Osteocyte (in vitro differentiated cells): ENCODE results near the gene CHRND. TPM values are rescaled to one million over a fixed set of nuclear protein-coding genes. Genes with fewer than 3 reads are reported as not detected.
A peak's percentile ranks its signal among the peaks of the same experiment; 100 is the strongest.

Experiments
- DNase-seq: peaks from one replicate; pipeline ENCODE4 v3.0.0; 2021; ENCODE audit warnings: mixed read lengths; ENCODE audit not compliant: unreplicated experiment; ENCODE audit errors: extremely low spot score
- H3K27ac Mint-ChIP-seq: one replicate; pipeline ENCODE4 v1.8.0; 2021; ENCODE audit warnings: mild to moderate bottlenecking, mixed read lengths; ENCODE audit not compliant: unreplicated experiment
- H3K27me3 Mint-ChIP-seq: one replicate; pipeline ENCODE4 v1.8.0; 2021; ENCODE audit warnings: mixed read lengths; ENCODE audit not compliant: unreplicated experiment
- H3K36me3 Mint-ChIP-seq: one replicate; pipeline ENCODE4 v1.8.0; 2021; ENCODE audit warnings: mixed read lengths; ENCODE audit not compliant: unreplicated experiment
- H3K4me1 Mint-ChIP-seq: one replicate; pipeline ENCODE4 v1.8.0; 2021; ENCODE audit warnings: mixed read lengths; ENCODE audit not compliant: unreplicated experiment
- H3K4me3 Mint-ChIP-seq: one replicate; pipeline ENCODE4 v1.8.0; 2021; ENCODE audit warnings: mild to moderate bottlenecking, moderate library complexity, mixed read lengths; ENCODE audit not compliant: unreplicated experiment
- H3K9me3 Mint-ChIP-seq: one replicate; pipeline ENCODE4 v1.8.0; 2021; ENCODE audit warnings: mixed read lengths; ENCODE audit not compliant: unreplicated experiment
- CTCF ChIP-seq: fragments of 200-600 bp; sonication (generic); IDR thresholded peaks from 2 replicates; pipeline ENCODE4 v1.5.0; 2021; ENCODE audit warnings: antibody characterized with exemption, mild to moderate bottlenecking, moderate library complexity
- total RNA-seq: library from RNA; stranded (reverse); gene quantifications from 2 replicates; pipeline ENCODE4 v1.2.1, GENCODE V29; 2021

The CHRND gene
- total RNA-seq, 1 donor from 2014 or later, result not detected

- H3K4me1 Mint-ChIP-seq, result peaks cover 9% of the 10 kb centered on the region
- H3K36me3 Mint-ChIP-seq, result no peaks in the 10 kb centered on the region
- no peak for TF ChIP-seq CTCF
- no peaks in the 10 kb centered on the region for H3K9me3 Mint-ChIP-seq
- H3K4me3 Mint-ChIP-seq, result peak overlapping the region; percentile 54
- H3K27me3 Mint-ChIP-seq, result peaks cover 29% of the 10 kb centered on the region
- H3K27ac Mint-ChIP-seq, result no peak overlapping the region
- DNase-seq, result no peak
Observed at GRCh38 chr2:232488721-232489300, 37.1 kb upstream of the CHRND start.

- no peaks in the 10 kb centered on the region for H3K36me3 Mint-ChIP-seq
- H3K27me3 Mint-ChIP-seq, result peaks cover 21% of the 10 kb centered on the region
- DNase-seq, result no peak
- H3K4me3 Mint-ChIP-seq, result no peak overlapping the region
- H3K27ac Mint-ChIP-seq, result no peak overlapping the region
- no peak for TF ChIP-seq CTCF
- no peaks in the 10 kb centered on the region for H3K9me3 Mint-ChIP-seq
- H3K4me1 Mint-ChIP-seq, result peaks cover 9% of the 10 kb centered on the region
Observed at GRCh38 chr2:232489516-232490220, 36.3 kb upstream of the CHRND start.

GRCh38 chr2:232490221-232491138 lies 35.5 kb upstream of the CHRND start:
- H3K4me1 Mint-ChIP-seq, result peaks cover 6% of the 10 kb centered on the region
- no peak overlapping the region for H3K27ac Mint-ChIP-seq
- no peak for DNase-seq

GRCh38 chr2:232491139-232491780 lies 34.7 kb upstream of the CHRND start:
- H3K27me3 Mint-ChIP-seq, result peaks cover 14% of the 10 kb centered on the region
- no peaks in the 10 kb centered on the region for H3K36me3 Mint-ChIP-seq
- H3K4me3 Mint-ChIP-seq, result no peak overlapping the region
- no peak for DNase-seq
- H3K27ac Mint-ChIP-seq, result no peak overlapping the region
- no peaks in the 10 kb centered on the region for H3K9me3 Mint-ChIP-seq
- no peak for TF ChIP-seq CTCF
- H3K4me1 Mint-ChIP-seq, result peaks cover 6% of the 10 kb centered on the region

More at GRCh38 chr2:232490221-232491138, 35.5 kb upstream of the CHRND start:
- H3K4me3 Mint-ChIP-seq, result no peak overlapping the region
- no peak for TF ChIP-seq CTCF
- H3K36me3 Mint-ChIP-seq, result no peaks in the 10 kb centered on the region
- peaks cover 13% of the 10 kb centered on the region for H3K27me3 Mint-ChIP-seq
- no peaks in the 10 kb centered on the region for H3K9me3 Mint-ChIP-seq
